Subcutaneous abdominal adipose tissue (tissue), 5 donors: ENCODE data around the gene NFIC.

Experiments
- H3K27ac ChIP-seq: one replicate; pipeline ENCODE4 v1.7.0; 2013; ENCODE audit warnings: low read depth, mild to moderate bottlenecking, inconsistent platforms, low read length, moderate library complexity
- H3K27me3 ChIP-seq, 5 donors: one replicate each; pipeline ENCODE4 v1.7.0; 2013; ENCODE audit warnings: low read length in 5 of 5, inconsistent platforms in 1 of 5; ENCODE audit not compliant: control insufficient read depth in 5 of 5, insufficient read depth in 4 of 5
- H3K36me3 ChIP-seq, 5 donors: one replicate each; pipeline ENCODE4 v1.7.0; 2013; ENCODE audit warnings: low read length in 5 of 5; ENCODE audit not compliant: control insufficient read depth in 5 of 5, insufficient read depth in 5 of 5
- H3K4me1 ChIP-seq, 5 donors: one replicate each; pipeline ENCODE4 v1.7.0; 2013; ENCODE audit warnings: low read length in 5 of 5, mild to moderate bottlenecking in 3 of 5, moderate library complexity in 1 of 5; ENCODE audit not compliant: control insufficient read depth in 5 of 5, insufficient read depth in 5 of 5
- H3K4me3 ChIP-seq, 5 donors: one replicate each; pipeline ENCODE4 v1.7.0; 2013; ENCODE audit warnings: low read length in 5 of 5, low read depth in 1 of 5
- H3K9ac ChIP-seq, 5 donors: one replicate each; pipeline ENCODE4 v1.7.0; 2013; ENCODE audit warnings: low read length in 5 of 5, mild to moderate bottlenecking in 4 of 5, moderate library complexity in 3 of 5
- H3K9me3 ChIP-seq, 5 donors: one replicate each; pipeline ENCODE4 v1.7.0; 2013; ENCODE audit warnings: low read length in 5 of 5; ENCODE audit not compliant: control insufficient read depth in 5 of 5
- donor health status: healthy.
- donor health status: healthy.
- donor health status: healthy.
- donor health status: healthy.
- donor health status: healthy.

NFIC gene

GRCh38 chr19:3358689-3359014 lies 7.7 kb upstream of the NFIC start:
- H3K4me3 ChIP-seq = peak overlapping the region in 4 of 5 donors; percentile 70 to 80 (median 73)
- H3K27me3 ChIP-seq = no peaks in the 10 kb centered on the region
- no peak overlapping the region for H3K27ac ChIP-seq
- H3K36me3 ChIP-seq = no peaks in the 10 kb centered on the region
- peaks cover 0 to 3% (median 0%) of the 10 kb centered on the region in 5 donors for H3K9me3 ChIP-seq
- H3K9ac ChIP-seq = peak overlapping the region in 2 of 5 donors; percentile 66 to 72
- H3K4me1 ChIP-seq = peaks cover 5 to 48% (median 38%) of the 10 kb centered on the region in 5 donors

- Histone ChIP-seq H3K27me3 (no peaks in the 10 kb centered on the region), H3K4me1 (peaks cover 5 to 48% (median 40%) of the 10 kb centered on the region in 5 donors), H3K9ac (peak overlapping the region in 2 of 5 donors; percentile 66 to 72), H3K36me3 (no peaks in the 10 kb centered on the region), H3K9me3 (peaks cover 0 to 3% (median 0%) of the 10 kb centered on the region in 5 donors), H3K27ac (peak overlapping the region; percentile 75), H3K4me3 (peak overlapping the region in 4 of 5 donors; percentile 70 to 89 (median 78))
Observed at GRCh38 chr19:3359015-3359918, 7.1 kb upstream of the NFIC start.

GRCh38 chr19:3359919-3360420 lies 6.4 kb upstream of the NFIC start:
- H3K9ac ChIP-seq = peak overlapping the region in 4 of 5 donors; percentile 70 to 83 (median 80)
- no peaks in the 10 kb centered on the region for H3K9me3 ChIP-seq
- H3K36me3 ChIP-seq = no peaks in the 10 kb centered on the region
- H3K4me3 ChIP-seq = peak overlapping the region in 4 of 5 donors; percentile 74 to 89 (median 80)
- H3K27me3 ChIP-seq = no peaks in the 10 kb centered on the region
- peaks cover 5 to 50% (median 42%) of the 10 kb centered on the region in 5 donors for H3K4me1 ChIP-seq
- H3K27ac ChIP-seq = peak overlapping the region; percentile 93

GRCh38 chr19:3360421-3361383 lies 5.7 kb upstream of the NFIC start:
- Histone ChIP-seq H3K36me3 (no peaks in the 10 kb centered on the region), H3K27ac (peak overlapping the region; percentile 93), H3K4me1 (peaks cover 7 to 58% (median 50%) of the 10 kb centered on the region in 5 donors), H3K9me3 (no peaks in the 10 kb centered on the region), H3K27me3 (no peaks in the 10 kb centered on the region), H3K9ac (peak overlapping the region; percentile 16 to 83 (median 79)), H3K4me3 (peak overlapping the region; percentile 72 to 89 (median 80))

GRCh38 chr19:3361384-3362216 lies 4.8 kb upstream of the NFIC start:
- Histone ChIP-seq H3K4me1 (peaks cover 7 to 59% (median 51%) of the 10 kb centered on the region in 5 donors), H3K27ac (peak overlapping the region; percentile 93), H3K36me3 (no peaks in the 10 kb centered on the region), H3K9ac (peak overlapping the region in 4 of 5 donors; percentile 70 to 83 (median 80)), H3K4me3 (peak overlapping the region; percentile 31 to 89 (median 80)), H3K9me3 (no peaks in the 10 kb centered on the region), H3K27me3 (no peaks in the 10 kb centered on the region)

- peak overlapping the region; percentile 93 for H3K27ac ChIP-seq
- peaks cover 7 to 59% (median 54%) of the 10 kb centered on the region in 5 donors for H3K4me1 ChIP-seq
- no peak overlapping the region for H3K9ac ChIP-seq
- H3K27me3 ChIP-seq = no peaks in the 10 kb centered on the region
- H3K4me3 ChIP-seq = no peak overlapping the region
- H3K9me3 ChIP-seq = no peaks in the 10 kb centered on the region
- H3K36me3 ChIP-seq = no peaks in the 10 kb centered on the region
Observed at GRCh38 chr19:3362217-3362906, 4.0 kb upstream of the NFIC start.

- Histone ChIP-seq H3K9me3 (no peaks in the 10 kb centered on the region), H3K4me3 (no peak overlapping the region), H3K9ac (no peak overlapping the region), H3K36me3 (no peaks in the 10 kb centered on the region), H3K27ac (peak overlapping the region; percentile 92), H3K4me1 (peaks cover 7 to 61% (median 59%) of the 10 kb centered on the region in 5 donors), H3K27me3 (no peaks in the 10 kb centered on the region)
Observed at GRCh38 chr19:3363841-3364500, 2.4 kb upstream of the NFIC start.

GRCh38 chr19:3364501-3364858 lies 1.9 kb upstream of the NFIC start:
- H3K27me3 ChIP-seq = no peaks in the 10 kb centered on the region
- peaks cover 7 to 65% (median 63%) of the 10 kb centered on the region in 5 donors for H3K4me1 ChIP-seq
- H3K27ac ChIP-seq = peak overlapping the region; percentile 92

More at GRCh38 chr19:3364501-3364858, 1.9 kb upstream of the NFIC start:
- Histone ChIP-seq H3K4me3 (no peak overlapping the region), H3K36me3 (no peaks in the 10 kb centered on the region), H3K9ac (no peak overlapping the region), H3K9me3 (no peaks in the 10 kb centered on the region)
